ENCODE results near the gene ZNF319. TPM values are rescaled to one million over a fixed set of nuclear protein-coding genes. Genes with fewer than 3 reads are reported as not detected.

The ZNF319 gene
- total RNA-seq, 2 experiments from 2014 or later, result 19.8 to 20.2 TPM

GRCh38 chr16:57996406-57997175 lies 3.9 kb downstream of the ZNF319 start:
- Mint-ChIP-seq H3K27me3 (no peaks in the 10 kb centered on the region), H3K4me1 (peaks cover 51% of the 10 kb centered on the region), H3K36me3 (ENCODE audit: low read depth) (peaks cover 38% of the 10 kb centered on the region), H3K27ac (no peak overlapping the region), H3K9me3 (no peaks in the 10 kb centered on the region), H3K4me3 (no peak overlapping the region)
- CTCF ChIA-PET, result interaction anchor here (5.1 kb wide), 1 partner anchor 90 kb away, joined by 22 read pairs; no protein-coding TSS in a partner anchor
- POLR2A ChIA-PET, result no interaction called here
- no peak for DNase-seq

DNA sequence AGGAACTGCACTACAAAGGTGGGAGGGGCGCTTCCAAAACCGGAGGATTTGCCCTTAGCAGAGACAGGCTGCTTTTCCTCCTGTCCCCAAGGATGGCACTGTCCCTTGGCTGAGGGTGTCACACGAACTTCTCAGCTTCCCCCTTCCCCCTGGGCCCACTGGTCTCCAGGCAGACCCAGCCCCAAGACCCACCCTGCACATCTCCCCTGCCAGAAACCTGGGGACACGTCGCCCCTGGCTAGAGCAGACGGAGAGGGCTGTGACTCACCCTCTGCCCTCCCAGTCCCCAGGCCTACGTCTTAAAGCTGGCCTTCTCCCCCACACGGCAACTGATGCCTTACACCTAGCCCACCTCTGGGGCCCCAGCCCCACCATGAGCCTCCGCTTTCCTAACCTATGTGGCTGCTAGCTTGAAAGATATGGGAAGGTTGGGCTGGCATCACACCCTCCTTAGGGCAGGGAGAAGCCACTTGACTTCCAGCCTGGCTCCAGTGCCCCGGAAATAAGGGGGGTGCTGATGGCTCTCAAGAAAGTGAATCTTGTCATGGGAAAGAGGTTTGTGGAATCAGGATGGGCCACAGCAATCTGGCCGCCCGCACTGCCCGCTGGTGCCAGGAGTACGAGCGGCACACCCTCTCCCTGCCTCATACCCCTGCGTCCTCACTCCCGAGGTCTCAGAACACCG lies 4.6 kb downstream of the ZNF319 start:
- Mint-ChIP-seq H3K4me1 (peaks cover 49% of the 10 kb centered on the region), H3K4me3 (no peak overlapping the region), H3K36me3 (ENCODE audit: low read depth) (peaks cover 38% of the 10 kb centered on the region), H3K27me3 (no peaks in the 10 kb centered on the region), H3K27ac (peak overlapping the region; percentile 14), H3K9me3 (no peaks in the 10 kb centered on the region)
- ChIA-PET CTCF (interaction anchor here (0.7 kb wide), 1 partner anchor 15 kb away, joined by 3 read pairs; no protein-coding TSS in a partner anchor), POLR2A (no interaction called here)
- DNase-seq, result no peak

DNA sequence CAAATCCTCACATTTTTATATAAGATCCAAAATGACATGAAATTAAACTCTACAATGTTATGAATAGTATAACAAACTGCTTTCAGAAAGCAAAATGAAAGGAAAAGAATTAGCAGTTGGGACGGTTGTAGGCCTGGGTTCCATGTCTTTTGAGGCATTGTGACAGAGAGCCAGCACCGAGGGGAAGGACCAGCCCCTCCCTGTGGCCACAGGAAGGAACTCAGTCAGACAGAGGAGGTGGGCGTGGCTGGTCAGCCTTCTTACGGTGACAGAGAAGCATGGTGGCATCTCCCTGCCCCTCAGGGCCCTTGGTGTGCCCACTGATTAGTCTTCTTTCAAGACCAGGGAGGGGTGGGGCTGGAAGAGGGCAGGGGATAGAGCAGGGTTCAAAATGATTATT lies 5.7 kb downstream of the ZNF319 start:
- CTCF ChIA-PET, result no interaction called here
- DNase-seq, result peak; percentile 74
- H3K9me3 Mint-ChIP-seq, result no peaks in the 10 kb centered on the region

DNA sequence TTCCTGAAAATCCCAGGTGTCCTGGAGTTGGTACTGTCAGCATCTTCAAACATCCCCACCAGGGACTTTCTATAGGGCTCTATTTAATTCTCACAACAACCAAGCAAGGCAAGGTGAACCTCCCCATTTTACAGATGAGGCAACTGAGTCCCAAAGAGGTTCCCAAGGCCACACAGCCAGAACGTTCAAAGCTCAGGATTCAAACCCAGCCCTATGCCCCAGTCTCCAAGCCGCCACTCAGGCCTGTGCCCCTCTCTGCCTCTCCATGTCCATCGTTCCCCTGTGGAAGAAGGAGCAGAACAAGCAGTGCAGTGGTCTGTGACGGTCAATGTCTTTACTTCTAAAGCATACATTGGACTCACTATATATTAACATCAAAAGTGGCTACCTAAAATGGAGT lies 6.1 kb downstream of the ZNF319 start:
- H3K9me3 Mint-ChIP-seq, result no peaks in the 10 kb centered on the region
- ChIA-PET POLR2A (no interaction called here), CTCF (no interaction called here)
- peak overlapping the region; percentile 40 for H3K27ac Mint-ChIP-seq
- peaks cover 47% of the 10 kb centered on the region for H3K4me1 Mint-ChIP-seq
- H3K27me3 Mint-ChIP-seq, result no peaks in the 10 kb centered on the region
- no peak overlapping the region for H3K4me3 Mint-ChIP-seq
- DNase-seq, result no peak
- H3K36me3 Mint-ChIP-seq (ENCODE audit: low read depth), result peaks cover 38% of the 10 kb centered on the region

More for the DNA sequence above, 5.7 kb downstream of the ZNF319 start:
- POLR2A ChIA-PET, result no interaction called here
- Mint-ChIP-seq H3K4me1 (peaks cover 49% of the 10 kb centered on the region), H3K36me3 (ENCODE audit: low read depth) (peaks cover 38% of the 10 kb centered on the region), H3K4me3 (no peak overlapping the region), H3K27me3 (no peaks in the 10 kb centered on the region), H3K27ac (peak overlapping the region; percentile 40)

- Mint-ChIP-seq H3K9me3 (no peaks in the 10 kb centered on the region), H3K4me1 (peaks cover 43% of the 10 kb centered on the region), H3K4me3 (no peak overlapping the region), H3K27me3 (no peaks in the 10 kb centered on the region), H3K36me3 (ENCODE audit: low read depth) (peaks cover 38% of the 10 kb centered on the region), H3K27ac (no peak overlapping the region)
- ChIA-PET POLR2A (no interaction called here), CTCF (interaction anchor here (0.5 kb wide), 1 partner anchor 108 kb away, joined by 4 read pairs; no protein-coding TSS in a partner anchor)
- DNase-seq, result no peak
These were observed 6.6 kb downstream of the ZNF319 start for GRCh38 chr16:57993897-57994296.

- Mint-ChIP-seq H3K9me3 (no peaks in the 10 kb centered on the region), H3K27me3 (no peaks in the 10 kb centered on the region), H3K4me1 (peaks cover 38% of the 10 kb centered on the region), H3K36me3 (ENCODE audit: low read depth) (peaks cover 37% of the 10 kb centered on the region), H3K4me3 (no peak overlapping the region), H3K27ac (no peak overlapping the region)
- ChIA-PET CTCF (interaction anchor here (0.5 kb wide), 1 partner anchor 108 kb away, joined by 4 read pairs; no protein-coding TSS in a partner anchor), POLR2A (no interaction called here)
- no peak for DNase-seq
These were observed 7.0 kb downstream of the ZNF319 start for GRCh38 chr16:57993438-57993837.

DNA sequence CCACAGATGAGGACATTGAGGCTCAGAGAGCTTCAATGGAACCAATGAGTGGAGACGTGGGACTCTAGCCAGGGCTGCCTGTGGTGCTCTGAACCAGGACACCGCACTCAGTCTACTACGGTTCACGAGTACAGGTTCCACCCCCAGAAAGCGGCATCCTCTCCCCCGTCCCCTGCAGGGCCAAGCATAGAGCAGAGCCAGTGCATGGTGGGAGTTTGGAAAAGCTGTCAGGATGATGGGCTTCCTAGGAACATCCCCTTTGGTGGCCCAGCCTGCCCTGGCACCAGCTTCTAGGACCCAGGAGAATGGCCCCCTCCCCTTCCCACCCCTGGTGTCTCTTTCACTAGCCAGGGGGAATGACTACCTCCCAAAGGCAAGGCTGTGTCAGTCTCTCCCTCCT lies 8.4 kb downstream of the ZNF319 start:
- H3K4me1 Mint-ChIP-seq, result peaks cover 25% of the 10 kb centered on the region
- no peak overlapping the region for H3K4me3 Mint-ChIP-seq
- POLR2A ChIA-PET, result no interaction called here
- no peak overlapping the region for H3K27ac Mint-ChIP-seq
- H3K36me3 Mint-ChIP-seq (ENCODE audit: low read depth), result peaks cover 24% of the 10 kb centered on the region
- H3K9me3 Mint-ChIP-seq, result no peaks in the 10 kb centered on the region
- CTCF ChIA-PET, result no interaction called here
- H3K27me3 Mint-ChIP-seq, result no peaks in the 10 kb centered on the region
- no peak for DNase-seq

GRCh38 chr16:57991551-57992059 lies 8.9 kb downstream of the ZNF319 start:
- Mint-ChIP-seq H3K27ac (no peak overlapping the region), H3K9me3 (no peaks in the 10 kb centered on the region)

GRCh38 chr16:57988929-57989328 lies 11.5 kb downstream of the ZNF319 start:
- Mint-ChIP-seq H3K9me3 (no peaks in the 10 kb centered on the region), H3K4me3 (no peak overlapping the region), H3K4me1 (peaks cover 16% of the 10 kb centered on the region), H3K27me3 (peaks cover 6% of the 10 kb centered on the region), H3K36me3 (ENCODE audit: low read depth) (no peaks in the 10 kb centered on the region), H3K27ac (no peak overlapping the region)
- no peak for DNase-seq
- CTCF ChIA-PET, result interaction anchor here (0.7 kb wide), 2 partner anchors 9 to 279 kb away, joined by 3 read pairs; no protein-coding TSS in a partner anchor
- POLR2A ChIA-PET, result interaction anchor here (1.6 to 1.7 kb wide), 2 partner anchors 9 to 11 kb away, joined by 7 to 10 read pairs; partner anchors contain the start of gene ZNF319

More at GRCh38 chr16:57991551-57992059, 8.9 kb downstream of the ZNF319 start:
- no peaks in the 10 kb centered on the region for H3K27me3 Mint-ChIP-seq
- peaks cover 20% of the 10 kb centered on the region for H3K36me3 Mint-ChIP-seq (ENCODE audit: low read depth)
- no peak overlapping the region for H3K4me3 Mint-ChIP-seq
- ChIA-PET POLR2A (no interaction called here), CTCF (no interaction called here)
- DNase-seq, result no peak
- H3K4me1 Mint-ChIP-seq, result peaks cover 22% of the 10 kb centered on the region

GRCh38 chr16:57987441-57988177 lies 12.9 kb downstream of the ZNF319 start:
- POLR2A ChIA-PET, result interaction anchor here (0.9 kb wide), 1 partner anchor 14 kb away, joined by 3 read pairs; no protein-coding TSS in a partner anchor
- CTCF ChIA-PET, result no interaction called here
- DNase-seq, result no peak
- Mint-ChIP-seq H3K27me3 (peaks cover 6% of the 10 kb centered on the region), H3K9me3 (no peaks in the 10 kb centered on the region), H3K36me3 (ENCODE audit: low read depth) (no peaks in the 10 kb centered on the region), H3K4me3 (no peak overlapping the region), H3K27ac (no peak overlapping the region), H3K4me1 (peaks cover 14% of the 10 kb centered on the region)

DNA sequence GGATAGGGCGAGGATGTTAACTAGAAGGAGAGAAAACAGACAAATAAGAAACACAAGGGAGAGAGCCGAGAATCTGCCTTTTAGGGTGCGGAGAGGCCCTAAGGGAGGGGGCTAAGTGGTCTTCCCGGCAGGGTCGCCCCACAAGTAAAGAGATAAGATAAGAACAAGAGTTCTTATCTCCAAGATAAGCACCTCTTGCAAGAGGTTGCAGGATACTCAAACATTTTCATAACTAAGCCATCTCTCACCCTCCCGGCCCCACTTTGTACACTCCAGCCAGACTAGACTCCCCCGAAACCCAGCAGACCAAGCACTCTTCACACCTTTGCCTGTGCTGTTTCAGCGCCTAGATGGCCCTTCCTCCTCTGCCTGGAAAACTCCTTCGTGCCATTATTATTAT lies 14.3 kb downstream of the ZNF319 start:
- H3K4me3 Mint-ChIP-seq, result peak overlapping the region; percentile 42
- H3K27ac Mint-ChIP-seq, result no peak overlapping the region
- ChIA-PET POLR2A (no interaction called here), CTCF (no interaction called here)
- H3K27me3 Mint-ChIP-seq, result peaks cover 9% of the 10 kb centered on the region
- DNase-seq, result no peak
- peaks cover 14% of the 10 kb centered on the region for H3K4me1 Mint-ChIP-seq
- H3K9me3 Mint-ChIP-seq, result no peaks in the 10 kb centered on the region
- no peaks in the 10 kb centered on the region for H3K36me3 Mint-ChIP-seq (ENCODE audit: low read depth)

DNA sequence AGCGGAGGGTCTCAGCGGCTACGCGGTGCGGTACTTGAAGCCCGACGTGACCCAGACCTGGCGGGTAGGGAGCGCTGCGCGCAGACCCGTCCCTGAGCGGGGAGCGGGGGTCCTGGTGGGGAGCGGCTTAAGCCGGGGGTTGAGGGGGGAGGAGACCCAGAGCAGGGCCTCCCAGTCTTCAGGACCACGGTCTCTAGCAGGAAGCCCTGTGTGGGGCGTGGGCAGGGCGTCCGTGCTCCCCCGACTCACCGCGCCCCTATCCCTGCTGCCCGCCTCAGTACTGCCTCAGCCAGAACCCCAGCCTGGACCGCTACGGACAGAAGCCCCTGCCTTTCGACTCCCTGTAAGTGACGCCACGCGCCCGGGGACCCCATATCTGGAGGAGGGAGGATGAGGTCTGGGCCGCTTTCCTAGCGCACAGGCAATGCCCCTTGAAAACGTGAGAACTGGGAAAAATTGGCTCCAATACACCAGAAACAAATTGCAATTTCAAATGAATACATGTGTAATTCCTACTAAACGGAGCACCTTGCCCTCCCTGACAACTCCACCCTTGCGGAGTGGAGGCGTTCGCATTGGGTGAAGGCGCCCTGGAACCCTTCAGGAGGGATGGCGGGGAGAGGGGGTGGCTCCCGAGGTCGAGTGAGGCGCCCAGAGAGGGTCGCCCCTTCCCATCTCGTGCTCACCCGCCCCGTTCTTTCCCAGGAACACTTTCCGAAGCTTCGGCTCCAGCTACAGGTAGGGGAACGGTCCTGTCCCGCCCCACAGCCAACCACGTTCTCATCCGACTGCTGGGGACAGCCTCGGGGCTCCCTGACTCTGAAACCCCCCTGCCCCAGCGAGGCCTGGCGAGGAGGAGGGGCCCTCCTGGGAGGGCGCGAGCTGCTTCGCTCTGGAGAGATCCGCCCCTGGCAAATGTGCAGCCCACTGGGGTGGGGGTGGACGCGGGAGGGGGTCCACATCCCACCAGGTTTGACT lies 15.0 kb downstream of the ZNF319 start:
- H3K27ac Mint-ChIP-seq, result no peak overlapping the region
- no peaks in the 10 kb centered on the region for H3K36me3 Mint-ChIP-seq (ENCODE audit: low read depth)
- peaks cover 9% of the 10 kb centered on the region for H3K27me3 Mint-ChIP-seq
- H3K9me3 Mint-ChIP-seq, result no peaks in the 10 kb centered on the region
- peaks cover 14% of the 10 kb centered on the region for H3K4me1 Mint-ChIP-seq
- peak overlapping the region; percentile 81 for H3K4me3 Mint-ChIP-seq
- ChIA-PET CTCF (interaction anchor here (2.3 kb wide), 1 partner anchor 14 kb away, joined by 7 read pairs; no protein-coding TSS in a partner anchor), POLR2A (interaction anchor here (1.0 to 1.3 kb wide), 2 partner anchors 13 to 144 kb away, joined by 3 to 15 read pairs; partner anchors contain the start of gene CFAP20)
- DNase-seq, result no peak
